ENCODE measurements around the gene NIN. TPM values are rescaled to one million over a fixed set of nuclear protein-coding genes. Genes with fewer than 3 reads are reported as not detected.

NIN gene
- total RNA-seq, 1 donor from 2014 or later: 68.9 TPM

DNA sequence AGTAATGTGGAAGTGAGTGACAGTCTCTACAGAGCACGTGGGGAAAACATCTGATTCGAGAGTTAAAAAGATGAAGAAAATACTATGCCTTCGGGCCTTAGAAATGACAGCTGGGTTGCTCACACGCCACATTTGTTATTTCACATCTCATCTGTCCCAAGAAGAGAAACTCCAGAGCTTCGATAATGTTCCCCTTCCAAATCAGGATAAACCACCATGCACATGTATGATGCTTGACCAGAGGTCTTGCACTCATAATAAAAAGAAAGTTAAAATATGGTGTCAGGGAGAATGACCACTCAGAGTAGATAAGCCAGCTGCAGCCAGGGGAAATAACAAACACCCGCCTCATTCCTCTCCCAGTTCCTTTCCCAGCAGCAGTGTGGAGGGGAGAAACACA lies 34.6 kb downstream of the NIN start:
- intact Hi-C loops (cut with micrococcal nuclease): no loop called here

DNA sequence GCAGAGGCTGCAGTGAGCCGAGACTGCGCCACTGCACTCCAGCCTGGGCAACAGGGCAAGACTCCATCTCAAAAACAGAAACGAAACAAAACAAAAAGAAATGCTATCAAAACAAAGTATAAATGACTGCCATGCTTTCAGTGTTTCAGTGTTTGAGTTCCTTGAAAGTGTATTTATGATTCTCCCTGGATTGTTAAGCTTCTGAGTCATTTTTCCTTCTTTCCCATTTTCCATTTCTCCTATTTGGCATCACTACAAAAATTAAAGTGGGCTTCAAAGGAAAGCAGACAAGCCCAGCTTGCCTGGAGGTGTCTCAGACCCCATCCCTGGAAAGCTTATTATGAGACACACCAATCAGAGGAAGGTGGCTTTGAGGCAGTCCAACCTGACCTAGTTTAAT lies 35.1 kb downstream of the NIN start:
- intact Hi-C loops (cut with micrococcal nuclease): no loop called here

DNA sequence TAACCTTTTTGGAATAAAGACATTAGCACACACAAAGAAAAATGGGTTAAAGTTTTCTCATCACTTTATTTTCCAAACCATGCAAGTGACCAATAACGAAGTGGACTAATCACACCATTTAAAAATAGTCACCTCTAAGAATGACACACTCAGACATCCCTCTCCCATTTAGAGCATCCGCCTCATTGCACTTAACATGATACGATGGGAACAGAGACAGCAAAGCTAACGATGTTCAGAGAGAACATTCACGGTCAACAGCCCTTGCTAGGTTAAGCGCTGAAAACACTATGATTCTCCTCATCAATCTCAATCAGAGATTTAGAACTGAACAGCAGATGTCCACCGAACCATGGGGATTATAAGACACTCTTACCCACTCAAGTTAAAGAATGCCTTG lies 35.8 kb downstream of the NIN start:
- intact Hi-C loops (cut with micrococcal nuclease): no loop called here

DNA sequence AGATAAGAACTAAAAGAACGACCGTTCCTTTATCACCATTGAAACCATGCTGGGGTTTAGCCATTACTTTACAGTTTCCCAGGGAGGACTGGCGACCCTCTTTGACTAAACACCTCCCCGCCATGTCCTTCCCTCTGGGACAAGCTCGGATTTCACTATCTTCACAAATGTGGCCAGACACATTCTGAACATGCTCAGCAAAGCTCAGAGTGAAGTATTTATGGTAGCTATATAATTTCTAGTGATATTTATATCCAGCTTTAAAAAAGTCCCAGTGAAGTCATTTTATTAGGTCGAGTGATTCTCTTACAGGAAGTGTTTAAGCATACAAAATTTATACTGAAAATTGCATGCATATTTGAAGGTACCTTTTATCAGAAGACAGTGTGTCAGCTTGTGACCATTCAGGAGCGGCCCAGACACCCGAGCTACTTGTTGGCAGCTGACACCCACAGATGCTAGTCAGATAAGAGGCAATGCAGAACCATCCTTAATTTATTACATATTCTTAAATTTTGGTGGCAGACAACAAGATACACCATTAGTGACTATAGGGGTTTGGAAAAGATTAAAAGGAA lies 36.8 kb downstream of the NIN start:
- intact Hi-C loops (cut with micrococcal nuclease): no loop called here

DNA sequence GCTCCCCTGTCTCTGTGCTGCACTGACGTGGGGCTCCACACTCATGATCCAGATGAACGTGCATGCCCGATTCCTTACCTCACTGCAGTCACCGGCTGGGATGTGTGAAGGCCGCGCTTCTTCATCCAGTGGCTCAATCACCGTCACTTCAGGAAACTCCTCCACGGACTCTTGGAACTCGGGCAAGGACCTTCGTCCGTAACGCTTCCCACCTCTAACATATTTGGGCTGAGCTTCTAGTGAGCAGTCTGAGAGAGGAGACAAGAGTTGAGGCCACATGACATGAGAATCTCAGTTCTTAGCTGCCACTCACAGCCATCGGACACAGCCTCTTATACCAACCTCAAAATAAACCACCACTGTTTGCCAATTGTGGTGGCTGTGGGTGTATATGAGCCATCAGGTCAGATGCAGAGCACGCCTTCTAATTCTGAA lies 38.3 kb downstream of the NIN start:
- intact Hi-C loops (cut with micrococcal nuclease): loop anchor here (2.0 kb wide), 1 partner anchor 38 kb away; the partner anchor contains the start of gene NIN

DNA sequence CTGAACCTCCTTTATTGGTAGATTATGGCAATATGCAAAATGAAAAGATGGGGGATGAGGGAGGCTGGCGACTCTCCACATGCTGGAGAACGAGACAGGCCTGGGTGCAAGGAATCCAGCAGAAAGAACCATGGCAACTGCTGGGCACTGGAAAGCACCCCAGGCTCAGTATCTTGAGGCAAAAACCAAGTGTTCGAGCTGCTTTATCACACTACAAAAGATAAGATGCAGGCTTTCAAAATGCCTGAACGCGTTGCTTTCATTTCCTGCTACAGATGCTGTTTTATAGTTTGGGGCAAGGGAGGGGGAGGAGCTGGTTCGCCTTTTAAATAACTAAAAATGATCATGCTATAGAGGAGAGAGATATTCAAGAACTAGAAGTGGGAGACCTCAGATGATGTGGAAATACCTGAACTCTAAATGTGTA lies 38.9 kb downstream of the NIN start:
- intact Hi-C loops (cut with micrococcal nuclease): loop anchor here (2.0 kb wide), 1 partner anchor 39 kb away; the partner anchor contains the start of gene NIN

DNA sequence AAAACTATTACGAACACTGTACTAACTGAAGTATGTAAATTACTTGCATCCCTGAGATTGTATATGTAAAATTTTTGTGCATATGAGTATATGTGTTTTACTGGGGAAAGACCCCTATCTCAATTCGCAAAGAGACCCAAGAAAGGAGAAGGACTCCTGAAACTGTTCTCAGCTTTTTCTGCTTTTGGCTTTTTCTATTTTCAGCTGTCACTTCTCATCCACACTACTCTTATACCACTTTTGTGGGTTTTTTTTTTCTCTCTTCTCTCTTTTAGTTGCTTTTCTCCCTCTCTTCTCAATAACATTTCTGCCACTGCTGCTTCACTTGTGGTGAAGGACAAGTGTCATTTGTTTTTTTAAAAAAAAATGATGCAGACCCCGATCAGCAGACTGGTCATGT lies 39.8 kb downstream of the NIN start:
- intact Hi-C loops (cut with micrococcal nuclease): no loop called here

DNA sequence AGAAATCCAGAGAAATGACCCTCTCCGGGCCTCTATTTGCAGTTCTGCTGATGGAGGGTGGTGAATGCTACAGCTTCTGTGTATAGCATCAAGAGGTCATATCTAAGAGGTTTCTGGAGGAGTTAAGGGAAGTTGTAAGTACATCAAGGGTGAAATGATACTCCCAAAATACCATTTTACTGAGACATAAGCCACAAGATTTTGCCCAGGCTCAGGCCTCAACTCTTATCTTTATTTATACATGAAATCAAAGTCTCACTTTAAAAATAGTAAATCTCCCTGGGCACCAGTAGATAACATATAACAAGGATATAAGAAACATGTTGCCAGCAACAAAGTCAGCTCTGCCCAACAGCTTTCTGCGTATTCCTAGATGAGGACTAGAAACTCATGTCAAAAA lies 40.4 kb downstream of the NIN start:
- intact Hi-C loops (cut with micrococcal nuclease): no loop called here

DNA sequence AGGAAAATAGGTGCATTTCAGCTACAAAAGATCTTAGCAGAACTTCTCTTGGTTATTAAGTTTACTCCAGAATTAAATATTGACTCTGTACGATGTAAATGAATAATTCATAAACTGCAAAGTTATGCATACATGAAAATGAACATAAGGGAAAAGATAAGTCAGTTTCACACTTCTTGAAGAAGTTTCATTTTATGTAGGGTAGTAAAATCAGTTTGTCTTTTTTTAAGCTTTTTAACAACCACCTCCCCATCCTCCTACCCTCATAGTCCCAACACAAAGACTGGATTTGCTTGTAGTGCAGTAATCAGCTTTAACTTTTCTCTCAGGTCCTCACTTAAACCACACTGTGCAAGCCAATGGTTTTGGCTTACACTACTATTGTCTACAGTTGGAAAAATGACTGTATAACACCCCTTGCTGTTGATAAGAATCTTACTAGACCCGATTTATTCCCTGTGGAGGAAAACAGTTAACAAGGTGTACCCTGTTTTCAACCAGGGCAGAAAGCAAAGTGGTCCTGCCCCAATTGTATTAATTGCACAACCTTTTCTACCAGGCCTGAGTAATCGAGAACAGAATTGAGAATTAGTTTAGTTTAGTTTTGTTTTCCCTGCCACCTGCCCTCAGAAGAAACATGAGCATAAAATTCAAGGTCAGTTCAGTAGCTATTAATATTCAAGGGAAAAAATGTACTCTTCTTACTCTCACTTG lies 44.1 kb downstream of the NIN start:
- intact Hi-C loops (cut with micrococcal nuclease): loop anchor here (5.0 kb wide), 1 partner anchor 35 kb away; no protein-coding TSS in a partner anchor

DNA sequence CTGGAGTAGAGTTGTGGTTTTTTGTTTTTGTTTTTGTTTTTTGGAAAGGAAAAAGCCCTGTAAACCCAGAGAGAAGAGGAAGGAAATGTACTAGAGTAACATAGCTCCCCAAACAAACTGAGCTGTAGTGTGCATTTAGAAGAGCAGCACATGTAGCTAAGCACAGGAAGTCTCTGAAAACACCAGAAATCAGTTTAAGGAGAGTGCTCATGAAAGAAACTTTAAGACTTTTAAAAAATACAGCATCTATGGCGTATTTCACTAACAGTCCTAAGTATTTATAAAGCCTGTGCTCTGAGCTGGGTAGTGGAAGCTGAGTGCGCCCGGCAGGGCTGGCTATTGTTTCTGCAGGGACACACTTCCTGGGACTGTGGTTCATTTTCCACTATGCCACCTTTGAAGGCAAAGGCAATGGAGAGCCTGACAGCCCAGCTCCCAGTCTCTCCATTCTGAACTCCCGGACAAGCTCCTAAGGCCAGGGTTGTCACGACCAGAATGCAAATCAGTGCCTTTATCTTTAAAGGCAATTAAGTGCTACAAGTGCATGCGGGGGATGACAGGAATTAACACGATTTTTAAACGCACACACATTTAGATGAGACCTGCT lies 45.4 kb downstream of the NIN start:
- intact Hi-C loops (cut with micrococcal nuclease): loop anchor here (5.0 kb wide), 1 partner anchor 37 kb away; no protein-coding TSS in a partner anchor

DNA sequence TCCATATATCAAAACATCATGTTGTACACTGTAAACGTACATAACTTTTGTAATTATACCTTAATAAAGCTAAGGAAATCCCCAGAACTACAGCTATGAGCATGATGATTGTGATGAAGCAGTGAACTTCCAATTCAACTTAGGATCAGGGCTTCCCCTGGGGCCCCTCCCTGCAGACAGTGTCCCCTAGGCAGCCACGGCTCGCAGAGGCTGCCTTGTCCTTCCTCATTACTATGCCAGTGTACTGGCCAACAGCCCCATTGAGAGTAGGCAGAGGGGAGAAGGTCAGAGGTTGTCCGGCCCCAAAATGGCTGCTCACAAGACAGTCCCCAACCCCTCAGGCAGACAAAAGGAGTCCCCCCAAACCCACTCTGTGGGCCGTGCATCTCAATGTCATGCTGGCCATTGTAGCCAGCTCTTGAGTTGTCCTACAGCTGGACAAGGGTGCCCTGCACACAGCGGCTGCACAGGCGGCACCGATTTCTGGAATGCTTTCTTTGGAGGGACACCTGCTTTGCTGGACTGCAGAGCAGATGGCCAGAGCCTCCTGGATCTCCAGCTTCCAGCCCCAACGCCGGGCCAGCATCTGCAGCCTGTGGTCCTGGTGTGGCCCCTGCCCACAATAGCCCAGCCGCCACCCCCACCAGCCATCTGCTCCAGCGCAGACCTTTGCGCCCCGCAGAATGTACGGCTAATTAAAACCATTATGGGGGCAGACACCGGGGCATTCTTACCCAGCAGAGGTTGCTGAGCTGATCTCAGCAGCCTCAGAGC lies 46.1 kb downstream of the NIN start:
- intact Hi-C loops (cut with micrococcal nuclease): loop anchor here (5.0 kb wide), 1 partner anchor 37 kb away; no protein-coding TSS in a partner anchor

DNA sequence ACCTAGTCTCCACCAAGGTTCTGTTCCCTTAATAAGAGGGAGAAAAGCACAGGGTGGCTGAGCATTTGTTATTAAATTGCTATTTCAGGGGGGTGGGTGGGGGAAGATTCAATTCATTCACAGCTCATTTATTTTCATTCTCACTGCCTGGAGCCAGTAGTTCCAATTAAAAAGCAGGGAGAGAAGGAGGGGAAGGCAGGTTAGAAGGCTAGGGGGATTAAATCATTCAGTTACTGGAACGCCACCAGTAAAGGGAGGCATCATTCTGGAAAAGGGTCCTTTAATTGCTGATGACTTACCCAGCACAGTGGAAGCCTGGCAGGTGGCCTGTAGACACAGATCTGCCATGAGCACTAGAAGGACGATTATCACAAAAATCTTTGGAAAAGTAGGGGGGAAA lies 47.4 kb downstream of the NIN start:
- intact Hi-C loops (cut with micrococcal nuclease): no loop called here

DNA sequence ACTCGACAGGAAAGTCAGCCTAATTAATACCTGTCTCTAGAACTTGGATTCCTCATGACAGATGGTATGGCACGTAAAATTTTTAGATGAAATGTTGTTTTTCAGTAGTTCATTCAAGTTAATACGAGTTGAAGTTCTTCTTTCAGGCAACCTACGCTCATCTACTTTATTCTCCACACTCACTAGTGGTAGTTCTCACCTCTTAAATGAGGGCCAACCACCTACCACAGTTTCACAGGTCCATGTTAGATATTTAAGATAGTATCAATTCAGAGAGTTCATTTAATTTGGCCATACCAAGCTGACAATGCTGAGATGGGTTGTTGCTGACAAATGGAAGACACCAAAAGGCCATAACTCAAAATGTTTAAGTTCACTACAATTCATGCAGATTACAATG lies 50.6 kb downstream of the NIN start:
- intact Hi-C loops (cut with micrococcal nuclease): no loop called here

DNA sequence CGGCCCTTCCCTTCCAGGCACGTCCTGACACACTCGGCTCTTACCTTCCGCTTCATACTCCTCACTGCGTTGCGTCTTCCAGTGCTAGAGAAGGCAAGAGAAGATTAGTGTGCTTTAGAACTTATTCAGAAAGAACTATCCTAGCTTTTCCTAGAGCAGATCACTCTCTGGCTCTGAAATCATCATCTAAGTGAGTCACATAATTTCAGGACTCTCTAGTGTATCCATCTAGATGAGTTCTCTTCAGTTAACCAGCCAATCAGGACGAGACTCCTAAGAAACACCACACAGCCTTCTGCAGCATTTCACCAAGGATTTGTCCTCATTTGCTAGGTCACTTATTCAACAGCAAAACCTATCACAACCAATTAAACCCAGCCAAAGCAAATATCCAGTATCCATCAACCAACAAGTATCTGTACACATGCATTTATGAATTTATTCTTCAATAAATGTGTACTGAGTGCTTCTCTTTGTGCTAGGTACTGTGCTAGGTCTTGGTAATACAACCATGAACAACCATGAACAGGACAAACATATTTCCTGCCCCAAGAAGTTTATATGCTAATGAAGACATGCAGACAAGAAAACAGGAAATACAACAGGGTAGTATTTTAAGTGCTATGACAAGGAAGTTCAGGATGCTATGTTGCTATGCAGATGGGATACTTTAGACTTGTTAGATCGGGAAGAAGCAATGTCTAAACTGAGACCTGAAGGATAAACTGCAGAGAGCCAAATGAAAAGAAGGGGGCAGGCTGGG lies 52.1 kb downstream of the NIN start:
- intact Hi-C loops (cut with micrococcal nuclease): loop anchor here (1.0 to 5.0 kb wide), 7 partner anchors 42 to 467 kb away; partner anchors contain the start of genes DMAC2L, L2HGDH and SAV1

DNA sequence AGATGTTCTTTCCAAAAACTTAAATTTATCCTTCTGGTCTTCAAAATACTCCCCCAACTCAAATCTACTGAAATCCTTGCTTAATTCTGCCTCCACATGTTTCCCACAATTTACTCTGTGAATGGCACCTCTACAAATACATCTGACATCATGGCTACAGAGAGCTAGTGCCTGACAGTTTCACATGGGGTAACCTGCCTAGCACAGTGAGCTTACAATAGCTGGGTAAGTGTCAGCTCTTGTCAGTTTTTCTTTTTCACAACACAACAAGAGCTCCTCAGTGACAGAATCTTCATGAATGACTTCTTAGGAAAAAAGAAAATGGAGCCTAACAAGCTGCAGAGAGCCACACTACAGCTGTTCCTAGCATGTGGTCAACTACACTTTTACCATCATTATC lies 54.4 kb downstream of the NIN start:
- intact Hi-C loops (cut with micrococcal nuclease): loop anchor here (5.0 kb wide), 3 partner anchors 39 to 464 kb away; partner anchors contain the start of genes DMAC2L, L2HGDH and SAV1

DNA sequence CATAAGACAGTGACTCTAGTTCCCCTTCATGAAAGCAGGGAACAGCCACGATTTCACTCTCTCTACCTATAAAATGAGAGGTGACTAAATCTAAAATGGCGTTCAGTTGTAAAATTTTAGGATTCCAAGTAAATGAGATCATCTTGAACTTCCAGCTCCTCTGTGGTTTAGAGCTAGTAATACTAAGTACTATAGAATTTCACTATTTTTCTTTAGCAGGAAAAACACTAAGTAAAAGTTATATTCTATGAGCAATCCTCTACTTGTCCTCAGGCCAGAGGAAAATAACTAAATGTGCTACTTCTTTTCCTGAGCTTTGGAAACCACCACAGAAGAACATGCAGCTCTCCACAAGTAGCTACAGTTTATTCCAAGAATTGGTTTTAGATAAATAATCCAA lies 55.6 kb downstream of the NIN start:
- intact Hi-C loops (cut with micrococcal nuclease): loop anchor here (5.0 kb wide), 3 partner anchors 38 to 463 kb away; partner anchors contain the start of genes DMAC2L, L2HGDH and SAV1

DNA sequence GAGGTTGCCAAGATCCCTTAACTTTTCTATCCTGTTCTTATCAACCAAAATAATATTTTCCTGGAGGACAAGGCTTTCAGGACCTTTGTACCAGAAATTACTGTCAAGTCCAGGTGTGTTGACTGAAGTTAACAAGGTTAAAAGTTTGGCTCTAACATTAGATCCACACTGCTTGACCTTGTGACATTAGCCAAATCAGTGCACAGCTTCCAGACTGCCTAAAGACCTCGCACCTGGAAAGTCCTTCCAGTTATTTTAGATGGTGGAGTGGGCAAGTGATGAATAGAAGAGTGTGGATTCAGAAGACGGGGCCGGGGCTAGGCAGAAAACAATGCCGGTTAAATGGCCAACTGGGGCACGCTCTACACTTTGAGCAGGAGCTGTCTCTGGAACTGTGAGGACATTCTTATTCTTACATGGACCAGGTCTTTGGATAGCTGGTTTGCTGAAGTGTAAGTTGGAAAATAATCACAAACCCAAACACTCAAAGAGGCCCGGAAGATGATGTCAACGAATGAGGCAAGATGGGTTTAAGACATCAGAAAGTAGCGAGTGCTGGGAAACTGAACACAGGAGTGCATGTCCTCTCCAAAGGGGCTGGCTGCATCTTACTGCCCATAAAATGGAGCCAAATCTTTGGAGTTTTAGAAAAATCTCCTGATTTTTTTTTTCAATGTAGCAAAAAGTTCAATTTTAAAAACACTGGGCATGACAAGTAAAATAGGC lies 56.3 kb downstream of the NIN start:
- intact Hi-C loops (cut with micrococcal nuclease): loop anchor here (5.0 kb wide), 3 partner anchors 37 to 462 kb away; partner anchors contain the start of genes DMAC2L, L2HGDH and SAV1

DNA sequence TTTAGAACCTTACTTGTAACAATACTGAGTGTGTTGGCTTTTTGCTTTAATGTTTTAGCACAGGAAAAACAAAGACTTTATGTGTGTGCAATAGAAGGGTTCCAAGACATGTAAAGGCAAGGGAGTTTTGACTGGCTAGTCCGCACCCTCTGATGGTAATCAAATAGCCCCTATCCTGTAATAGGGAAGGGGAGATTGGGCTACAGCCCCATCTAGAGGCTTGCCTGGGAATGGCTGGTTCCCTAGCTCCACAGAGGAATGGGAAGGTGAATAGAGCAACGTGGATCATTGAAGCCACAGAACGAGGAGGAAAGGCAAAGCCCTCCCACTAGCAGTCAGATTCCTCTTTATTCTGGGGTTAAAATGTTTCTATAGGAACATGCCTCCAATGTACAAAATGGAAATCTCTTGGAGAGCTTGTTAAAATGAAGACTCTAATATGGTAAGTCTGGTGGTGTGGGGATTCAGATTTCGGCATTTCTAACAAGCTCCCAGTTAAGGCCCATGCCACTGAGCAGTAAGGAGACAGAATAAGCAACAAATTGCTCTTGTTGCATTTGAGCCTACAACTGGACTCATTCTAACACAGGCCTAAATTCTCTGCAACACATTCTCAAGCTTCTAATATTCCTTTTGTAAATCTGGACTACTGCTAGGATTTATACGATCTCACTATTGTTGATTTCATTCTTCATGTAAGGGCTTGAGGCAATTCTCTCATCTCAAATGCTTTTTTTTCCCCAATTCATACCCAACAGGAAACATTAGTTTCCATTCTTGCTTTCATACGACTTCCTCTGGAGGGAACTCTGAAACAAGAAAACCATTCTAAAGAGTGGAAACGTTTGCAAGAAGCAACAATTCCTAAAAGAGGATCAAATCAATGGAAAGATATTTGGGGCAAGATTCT lies 57.1 kb downstream of the NIN start:
- intact Hi-C loops (cut with micrococcal nuclease): no loop called here

DNA sequence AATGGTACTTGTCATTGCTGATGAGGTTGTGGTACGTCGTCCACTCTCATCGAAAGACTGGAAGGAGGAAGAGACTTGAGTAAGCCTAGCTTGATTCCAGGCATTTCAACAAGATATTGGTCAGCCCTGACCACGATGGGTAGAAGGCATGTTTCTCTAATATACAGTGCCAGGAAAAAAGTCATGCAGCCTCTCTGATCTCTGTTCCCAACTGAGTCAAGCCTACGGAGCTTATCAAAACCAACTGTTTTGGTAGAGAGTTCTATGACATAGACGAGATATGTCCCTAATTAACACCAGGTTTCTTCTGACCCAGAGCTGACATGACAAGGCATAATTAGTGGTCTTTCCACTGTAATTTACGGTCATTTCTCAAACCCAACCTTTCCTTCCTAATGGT lies 58.5 kb downstream of the NIN start:
- intact Hi-C loops (cut with micrococcal nuclease): no loop called here

All from T-helper 2 cell treated with Interferon-gamma antibody and Interleukin-4, amounts not matched to agents 100 ng/mL and 5 ng/mL, for 36 hours (primary cell).